CD4-positive, alpha-beta T cell (primary cell): ENCODE results near the gene RASAL2. TPM values are rescaled to one million over a fixed set of nuclear protein-coding genes. Genes with fewer than 3 reads are reported as not detected.

ENCODE experiments used
- ATAC-seq: fragments of 200-7000 bp; cut with Tn5 transposase; one replicate; pipeline ENCODE4 v1.10.0; 2022; ENCODE audit warnings: mild to moderate bottlenecking; ENCODE audit not compliant: poor library complexity
- CTCF ChIA-PET: fragments of 350-600 bp; sonication (Branson Sonifier 250); formaldehyde crosslinking; loops from one replicate; lab custom pipeline; 2021; ENCODE audit warnings: antibody characterized with exemption, inconsistent platforms; lab: Charles Lee
- POLR2A ChIA-PET: fragments of 350-600 bp; sonication (Branson Sonifier 250); formaldehyde crosslinking; loops from one replicate; lab custom pipeline; 2021; ENCODE audit warnings: antibody characterized with exemption, inconsistent platforms; lab: Charles Lee
- DNase-seq, 14 experiments: peaks; one replicate each; pipeline ENCODE4 v3.0.0-alpha.2; 2013 to 2020; ENCODE audit warnings: mixed read lengths in 2 of 14
- H3K27ac ChIP-seq, 2 donors: one replicate each; pipeline versions ENCODE4 v1.5.1 to v1.7.0; 2013; ENCODE audit warnings: low read length in 2 of 2, low read depth in 1 of 2, mild to moderate bottlenecking in 1 of 2
- H3K27me3 ChIP-seq, 2 experiments: 1 replicate in 1 of 2; 2 replicates in 1 of 2; pipeline versions ENCODE4 v1.6.1 to v1.7.0; 2013; ENCODE audit warnings: low read length in 2 of 2, control low read depth in 1 of 2, mild to moderate bottlenecking in 1 of 2, moderate library complexity in 1 of 2; ENCODE audit not compliant: insufficient read depth in 2 of 2, control insufficient read depth in 1 of 2
- H3K36me3 ChIP-seq: one replicate; pipeline ENCODE4 v1.6.1; 2013; ENCODE audit warnings: low read length, control low read depth; ENCODE audit not compliant: insufficient read depth
- H3K4me1 ChIP-seq: one replicate; pipeline ENCODE4 v1.6.1; 2013; ENCODE audit warnings: low read length, control low read depth; ENCODE audit not compliant: insufficient read depth
- H3K4me3 ChIP-seq: one replicate; pipeline ENCODE4 v1.5.1; 2013; ENCODE audit warnings: mild to moderate bottlenecking, low read length, moderate library complexity
- H3K9me3 ChIP-seq, 2 experiments: 1 replicate in 1 of 2; 2 replicates in 1 of 2; pipeline versions ENCODE4 v1.6.1 to v1.7.0; 2013; ENCODE audit warnings: low read length in 2 of 2, mild to moderate bottlenecking in 2 of 2, control low read depth in 1 of 2, moderate library complexity in 1 of 2; ENCODE audit not compliant: control insufficient read depth in 1 of 2, insufficient read depth in 1 of 2
- H3K27ac Mint-ChIP-seq: one replicate; pipeline ENCODE4 v1.8.0; 2020; ENCODE audit warnings: mixed read lengths
- H3K27me3 Mint-ChIP-seq: one replicate; pipeline ENCODE4 v1.8.0; 2021; ENCODE audit warnings: mixed read lengths
- H3K36me3 Mint-ChIP-seq: one replicate; pipeline ENCODE4 v1.8.0; 2021; ENCODE audit warnings: low read depth, mixed read lengths
- H3K4me1 Mint-ChIP-seq: one replicate; pipeline ENCODE4 v1.8.0; 2021; ENCODE audit warnings: low read depth, mixed read lengths
- H3K4me3 Mint-ChIP-seq: one replicate; pipeline ENCODE4 v1.8.0; 2020; ENCODE audit warnings: mild to moderate bottlenecking, mixed read lengths
- H3K9me3 Mint-ChIP-seq: one replicate; pipeline ENCODE4 v1.8.0; 2020; ENCODE audit warnings: mixed read lengths
- CTCF ChIP-seq: fragments of 200-600 bp; IDR thresholded peaks from one replicate; pipeline ENCODE4 v1.8.0; 2022; ENCODE audit warnings: antibody characterized with exemption, mild to moderate bottlenecking
- intact Hi-C, 2 experiments: fragments of 100-400 bp; cut with DNase I in 1 of 2; cut with micrococcal nuclease in 1 of 2; formaldehyde crosslinking; loops; one replicate each; pipeline versions ENCODE4 v1.15.1 to v1.9.0; 2023 to 2025; cut with DNase I, micrococcal nuclease
- total RNA-seq, 174 experiments: library from RNA in 2 of 174; stranded (reverse) in 2 of 174; gene quantifications; one replicate each; pipeline ENCODE4 v1.2.3 and lab custom pipeline; 2021 to 2026

Gene RASAL2
- total RNA-seq, 2 experiments from 2014 or later, result 0.03 TPM; not detected in 1

DNA sequence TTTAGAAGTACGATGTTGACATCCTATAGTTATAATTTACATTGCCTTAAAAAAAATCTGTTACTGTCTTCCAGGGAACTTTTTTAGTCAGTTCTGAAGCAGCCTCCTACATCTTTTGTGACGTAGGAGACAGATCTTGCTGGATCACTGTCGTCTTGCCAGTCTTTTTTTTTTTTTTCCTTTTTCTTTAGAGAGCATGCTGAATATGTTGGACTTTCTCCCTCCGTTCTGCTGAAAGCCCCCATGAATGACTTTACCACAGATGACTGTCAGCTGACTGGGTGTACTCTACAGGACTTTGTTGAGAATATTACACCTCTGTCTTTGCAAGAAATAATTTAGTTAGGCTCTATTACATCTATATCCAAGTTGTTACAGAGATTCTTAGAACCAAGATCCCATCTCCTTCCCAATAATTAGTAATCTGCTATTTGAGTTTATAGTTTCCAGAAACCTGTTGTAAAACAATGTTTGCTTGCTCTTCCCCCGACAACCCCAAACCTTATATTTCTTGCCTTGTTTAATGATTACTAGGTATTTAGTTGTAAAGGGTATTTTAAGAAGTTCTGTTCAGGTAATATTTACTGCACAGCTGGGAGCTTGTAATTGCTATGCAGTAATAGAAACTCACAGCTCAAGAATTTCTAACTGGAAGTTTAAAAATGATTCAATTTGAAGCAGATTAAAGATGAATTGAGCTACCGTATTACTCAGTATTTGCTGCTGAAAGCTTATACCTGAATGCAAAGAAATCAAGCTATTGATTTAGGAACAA, 61.8 kb downstream of the RASAL2 start:
- Mint-ChIP-seq H3K9me3 (no peaks in the 10 kb centered on the region), H3K4me3 (no peak overlapping the region), H3K36me3 (no peaks in the 10 kb centered on the region), H3K27me3 (no peaks in the 10 kb centered on the region), H3K4me1 (no peaks in the 10 kb centered on the region), H3K27ac (no peak overlapping the region)
- CTCF ChIA-PET, result no interaction called here
- no peaks in the 10 kb centered on the region for H3K4me1 ChIP-seq
- DNase-seq (no peak), ATAC-seq (no peak)
- H3K9me3 ChIP-seq, result no peaks in the 10 kb centered on the region
- TF ChIP-seq CTCF, result no peak
- no peak overlapping the region for H3K4me3 ChIP-seq
- POLR2A ChIA-PET, result no interaction called here
- no peak overlapping the region for H3K27ac ChIP-seq
- intact Hi-C loops, result no loop called here
- no peaks in the 10 kb centered on the region for H3K27me3 ChIP-seq
- H3K36me3 ChIP-seq, result no peaks in the 10 kb centered on the region

DNA sequence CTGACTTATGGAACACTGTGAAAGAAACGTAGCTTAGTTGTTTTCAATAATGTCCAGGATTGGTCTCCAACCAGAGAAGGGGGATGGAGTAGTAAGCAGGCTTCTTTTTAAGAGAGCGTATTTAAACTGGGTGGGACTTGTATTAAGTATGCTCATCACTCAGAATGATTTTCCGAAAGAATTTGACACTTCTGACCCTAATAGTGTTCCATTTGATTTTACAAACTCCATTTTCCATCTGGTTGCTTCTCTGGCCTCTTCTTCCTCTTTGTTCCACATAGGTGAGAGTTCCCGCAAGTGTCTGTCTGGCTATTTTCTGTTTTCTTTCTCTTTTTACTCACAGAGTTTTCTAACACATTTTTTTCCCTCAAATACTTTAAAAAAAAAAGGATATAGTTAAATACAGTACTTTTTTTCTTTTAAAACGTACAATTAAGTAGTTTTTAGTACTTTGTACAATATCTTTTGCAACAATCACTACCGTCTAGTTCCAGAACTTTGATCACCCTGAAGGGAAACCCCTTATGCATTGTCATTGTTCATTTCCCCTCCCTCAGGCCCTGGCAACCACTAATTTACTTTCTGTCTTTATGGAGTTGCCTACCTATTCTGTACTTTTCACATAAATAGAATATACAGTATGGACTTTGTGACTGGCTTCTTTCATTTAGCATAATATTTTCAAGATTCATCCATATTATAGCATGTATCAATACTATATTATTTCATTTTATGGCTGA, 67.0 kb downstream of the RASAL2 start:
- DNase-seq (no peak), ATAC-seq (no peak)
- Histone ChIP-seq H3K27ac (no peak overlapping the region), H3K36me3 (no peaks in the 10 kb centered on the region), H3K4me1 (no peaks in the 10 kb centered on the region), H3K27me3 (no peaks in the 10 kb centered on the region), H3K4me3 (no peak overlapping the region), H3K9me3 (no peaks in the 10 kb centered on the region)
- POLR2A ChIA-PET, result no interaction called here
- Mint-ChIP-seq H3K27me3 (no peaks in the 10 kb centered on the region), H3K4me1 (no peaks in the 10 kb centered on the region), H3K9me3 (no peaks in the 10 kb centered on the region), H3K27ac (no peak overlapping the region), H3K4me3 (no peak overlapping the region), H3K36me3 (no peaks in the 10 kb centered on the region)
- TF ChIP-seq CTCF, result no peak
- CTCF ChIA-PET, result no interaction called here
- intact Hi-C loops, result no loop called here

DNA sequence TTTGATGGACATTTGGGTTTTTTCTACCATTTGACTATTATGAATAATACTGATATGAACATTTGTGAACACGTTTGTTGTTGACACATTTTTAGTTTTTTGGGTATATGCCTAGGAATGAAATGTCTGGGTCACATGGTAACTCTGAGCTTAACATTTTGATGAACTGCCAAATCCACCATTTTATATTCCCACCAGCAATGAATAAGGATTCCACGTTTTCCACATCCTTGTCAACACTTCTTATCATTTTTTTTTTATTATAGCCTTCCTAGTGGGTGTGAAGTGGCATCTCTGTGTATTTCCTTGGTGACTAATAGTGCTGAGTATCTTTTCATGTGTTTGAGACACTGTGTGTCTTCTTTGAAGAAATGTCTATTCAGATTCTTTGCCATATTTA, 67.6 kb downstream of the RASAL2 start:
- Mint-ChIP-seq H3K4me1 (no peaks in the 10 kb centered on the region), H3K27me3 (no peaks in the 10 kb centered on the region), H3K36me3 (no peaks in the 10 kb centered on the region), H3K4me3 (no peak overlapping the region), H3K9me3 (no peaks in the 10 kb centered on the region), H3K27ac (no peak overlapping the region)
- Histone ChIP-seq H3K27ac (no peak overlapping the region), H3K36me3 (no peaks in the 10 kb centered on the region), H3K27me3 (no peaks in the 10 kb centered on the region), H3K4me3 (no peak overlapping the region), H3K9me3 (no peaks in the 10 kb centered on the region), H3K4me1 (no peaks in the 10 kb centered on the region)
- ChIA-PET POLR2A (no interaction called here), CTCF (no interaction called here)
- TF ChIP-seq CTCF, result no peak
- no peak for DNase-seq
- intact Hi-C loops, result no loop called here
- no peak for ATAC-seq
